SK-N-SH (cell line): ENCODE data around the gene NAGA. TPM values are rescaled to one million over a fixed set of nuclear protein-coding genes. Genes with fewer than 3 reads are reported as not detected.

Experiments used
- CTCF ChIA-PET: fragments of 300-600, 350-600 bp; formaldehyde crosslinking; extraction: SDS; loops from one replicate; lab custom pipeline; 2021; lab: Yijun Ruan, JAX
- POLR2A ChIA-PET: fragments of 350-600 bp; sonication (Branson Sonifier 250); formaldehyde crosslinking; extraction: SDS; loops from one replicate; lab custom pipeline; 2020; ENCODE audit warnings: antibody characterized with exemption, inconsistent platforms; lab: Yijun Ruan, JAX
- DNase-seq: peaks from one replicate; pipeline ENCODE4 v3.0.0; 2012
- H2AFZ ChIP-seq: fragments of 200-600 bp; sonication (generic); 2 replicates; pipeline ENCODE4 v1.8.1; 2016; ENCODE audit warnings: antibody characterized with exemption, mild to moderate bottlenecking, low read depth
- H3F3A ChIP-seq: fragments of 200-600 bp; sonication (generic); replicated peaks from 2 replicates; pipeline ENCODE3; 2016; ENCODE audit warnings: antibody characterized with exemption, mild to moderate bottlenecking; ENCODE audit not compliant: insufficient read depth
- H3K27ac ChIP-seq, 2 experiments: fragments of 200-500 bp in 1 of 2; fragments of 200-600 bp in 1 of 2; sonication (Bioruptor generic) in 1 of 2; sonication (generic), shearing (Covaris generic) in 1 of 2; 2 replicates each; pipeline versions ENCODE4 v1.5.1 to v1.6.1; 2014 to 2016; ENCODE audit warnings: low read depth in 2 of 2, inconsistent platforms in 1 of 2, low read length in 1 of 2, mild to moderate bottlenecking in 1 of 2, mixed read lengths in 1 of 2
- H3K27me3 ChIP-seq: fragments of 200-600 bp; sonication (generic), shearing (Covaris generic); 2 replicates; pipeline ENCODE4 v1.6.1; 2016; ENCODE audit warnings: mixed run types; ENCODE audit not compliant: insufficient read depth
- H3K36me3 ChIP-seq, 2 experiments: fragments of 200-500 bp in 1 of 2; fragments of 200-600 bp in 1 of 2; sonication (Bioruptor generic) in 1 of 2; sonication (generic) in 1 of 2; replicated peaks in 1 of 2; 2 replicates each; pipeline versions ENCODE3 to v1.5.1; 2014 to 2016; ENCODE audit warnings: low read length in 1 of 2, mild to moderate bottlenecking in 1 of 2; ENCODE audit not compliant: insufficient read depth in 2 of 2, control insufficient read depth in 1 of 2
- H3K4me1 ChIP-seq, 2 experiments: fragments of 200-500 bp in 1 of 2; fragments of 200-600 bp in 1 of 2; sonication (Bioruptor generic) in 1 of 2; sonication (generic), shearing (Covaris generic) in 1 of 2; 2 replicates each; pipeline versions ENCODE4 v1.5.1 to v1.6.1; 2014 to 2016; ENCODE audit warnings: low read depth in 1 of 2, low read length in 1 of 2, mixed run types in 1 of 2; ENCODE audit not compliant: insufficient read depth in 2 of 2, control insufficient read depth in 1 of 2
- H3K4me2 ChIP-seq: fragments of 200-600 bp; sonication (generic), shearing (Covaris generic); 2 replicates; pipeline ENCODE4 v1.6.1; 2017; ENCODE audit warnings: mixed run types
- H3K4me3 ChIP-seq, 2 experiments: fragments of 200-500 bp in 1 of 2; fragments of 200-600 bp in 1 of 2; sonication (Bioruptor generic) in 1 of 2; sonication (generic), shearing (Covaris generic) in 1 of 2; 2 replicates each; pipeline versions ENCODE4 v1.5.1 to v1.8.1; 2014 to 2016; ENCODE audit warnings: low read depth in 2 of 2, inconsistent platforms in 1 of 2, low read length in 1 of 2, mild to moderate bottlenecking in 1 of 2, mixed read lengths in 1 of 2, moderate library complexity in 1 of 2
- H3K79me2 ChIP-seq: fragments of 200-600 bp; sonication (generic); 2 replicates; pipeline ENCODE4 v1.8.1; 2017; ENCODE audit warnings: mild to moderate bottlenecking; ENCODE audit not compliant: insufficient read depth
- H3K9ac ChIP-seq: fragments of 200-600 bp; sonication (generic); 2 replicates; pipeline ENCODE4 v1.6.1; 2017; ENCODE audit warnings: mixed run types
- H3K9me2 ChIP-seq: fragments of 200-600 bp; sonication (generic); 2 replicates; pipeline ENCODE4 v1.6.1; 2017; ENCODE audit warnings: mixed run types
- H3K9me3 ChIP-seq: fragments of 200-600 bp; sonication (generic); 2 replicates; pipeline ENCODE4 v1.6.1; 2017; ENCODE audit warnings: mixed run types, mild to moderate bottlenecking, moderate library complexity
- H4K20me1 ChIP-seq: fragments of 200-600 bp; sonication (generic); 2 replicates; pipeline ENCODE4 v1.6.1; 2017; ENCODE audit warnings: mild to moderate bottlenecking, mixed run types; ENCODE audit not compliant: insufficient read depth
- EP300 ChIP-seq, 2 experiments: IDR thresholded peaks; 2 replicates each; pipeline versions ENCODE4 v1.4.0 to v1.6.1; 2012; ENCODE audit warnings: borderline replicate concordance in 1 of 2, low read depth in 1 of 2, low read length in 1 of 2
- GATA2 ChIP-seq: sonication (generic); formaldehyde crosslinking; IDR thresholded peaks from 2 replicates; pipeline ENCODE4 v1.5.0; 2020; ENCODE audit warnings: mild to moderate bottlenecking, missing genetic modification reagents
- JUND ChIP-seq: IDR thresholded peaks from 2 replicates; pipeline ENCODE4 v1.4.0; 2012
- NFIC ChIP-seq: IDR thresholded peaks from 2 replicates; pipeline ENCODE4 v1.4.0; 2012; ENCODE audit warnings: borderline replicate concordance
- WGBS: methylation state at CpG from one replicate; pipeline ENCODE4 v1.1.6; 2017; ENCODE audit warnings: low lambda C conversion rate; 5-methylcytosine and 5-hydroxymethylcytosine counted together
- polyA plus RNA-seq, 3 experiments: library from polyadenylated mRNA; depleted of rRNA; stranded (reverse); fragments of >200 nt; gene quantifications; 2 replicates each; pipeline ENCODE4 v1.2.3, GENCODE V29; 2012
- TF ChIP-seq, protein P1 (sequence below): fragments of 150-350 bp; IDR thresholded peaks from 2 replicates; pipeline ENCODE4 v1.6.1; 2016; ENCODE audit warnings: mild to moderate bottlenecking, low read depth, low read length
- TF ChIP-seq, protein P2 (sequence below): fragments of 150-350 bp; IDR thresholded peaks from 2 replicates; pipeline ENCODE4 v1.6.1; 2017; ENCODE audit warnings: antibody characterized with exemption, low read length, low read depth, borderline replicate concordance
- TF ChIP-seq, protein P3 (sequence below): IDR thresholded peaks from 2 replicates; pipeline ENCODE4 v1.6.1; 2012; ENCODE audit warnings: mild to moderate bottlenecking, low read depth, low read length, moderate library complexity

The NAGA gene
- polyA plus RNA-seq, 1 of the 3 experiments (the other 2 are of a cell fraction): 16.8 TPM

GRCh38 chr22:42079319-42080251 is 9.0 kb upstream of the NAGA start, which contains the start of gene SMDT1 (continued):
- TF ChIP-seq, protein P1, sequence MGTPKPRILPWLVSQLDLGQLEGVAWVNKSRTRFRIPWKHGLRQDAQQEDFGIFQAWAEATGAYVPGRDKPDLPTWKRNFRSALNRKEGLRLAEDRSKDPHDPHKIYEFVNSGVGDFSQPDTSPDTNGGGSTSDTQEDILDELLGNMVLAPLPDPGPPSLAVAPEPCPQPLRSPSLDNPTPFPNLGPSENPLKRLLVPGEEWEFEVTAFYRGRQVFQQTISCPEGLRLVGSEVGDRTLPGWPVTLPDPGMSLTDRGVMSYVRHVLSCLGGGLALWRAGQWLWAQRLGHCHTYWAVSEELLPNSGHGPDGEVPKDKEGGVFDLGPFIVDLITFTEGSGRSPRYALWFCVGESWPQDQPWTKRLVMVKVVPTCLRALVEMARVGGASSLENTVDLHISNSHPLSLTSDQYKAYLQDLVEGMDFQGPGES: peak; percentile 43
- TF ChIP-seq NFIC: no peak

DNA sequence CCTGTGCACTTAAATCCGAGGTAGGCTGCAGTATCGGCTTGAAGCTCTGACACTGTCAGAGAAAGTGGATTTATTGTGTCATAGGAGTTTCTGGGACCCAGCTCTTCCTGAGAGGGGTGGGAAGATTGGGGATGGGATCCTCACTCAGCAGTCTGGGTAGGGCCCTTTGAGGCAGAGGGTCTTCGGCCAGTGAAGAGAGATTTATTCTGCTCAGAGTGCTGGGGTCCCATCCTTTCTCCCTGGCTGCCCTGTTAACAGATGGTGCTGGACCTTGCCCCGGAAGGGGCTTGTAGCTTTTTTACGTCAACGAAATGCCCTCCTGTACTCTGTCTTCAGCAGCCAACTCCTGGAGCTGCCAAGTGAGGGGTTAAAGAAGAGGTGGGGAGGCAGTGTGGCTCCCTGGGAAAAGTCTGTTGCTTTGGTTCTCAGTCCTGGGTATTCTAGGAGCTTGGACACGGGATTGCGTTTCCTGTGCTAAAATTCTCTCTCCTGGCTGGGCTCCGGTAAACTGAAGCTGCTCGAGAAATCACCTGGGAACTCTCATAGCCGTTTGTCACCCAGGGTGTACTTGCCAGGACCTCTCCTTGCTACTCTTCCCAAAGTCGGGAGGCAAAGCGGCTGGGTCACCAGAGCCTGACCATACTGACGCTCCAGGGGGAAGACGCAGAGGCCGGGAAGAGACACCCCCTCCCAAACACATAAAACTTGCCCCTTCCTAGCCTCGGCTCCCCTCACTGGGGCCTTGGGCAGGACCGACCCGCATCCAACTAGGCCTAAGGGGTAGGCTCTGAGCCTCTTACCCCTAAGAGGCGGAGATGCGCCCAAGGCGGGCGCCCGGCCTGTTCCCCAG is 8.1 kb upstream of the NAGA start:
- 78% methylated on average over 8 of the region's 24 CpGs for WGBS
- CTCF ChIA-PET: interaction anchor here (1.2 kb wide), 1 partner anchor 12 kb away, joined by 4 read pairs; no protein-coding TSS in a partner anchor
- peaks cover 15% of the 10 kb centered on the region for H3K79me2 ChIP-seq

More for the DNA sequence above, 8.1 kb upstream of the NAGA start:
- Histone ChIP-seq H3K9me2 (no peaks in the 10 kb centered on the region), H4K20me1 (no peaks in the 10 kb centered on the region), H3K27me3 (no peaks in the 10 kb centered on the region), H3K4me3 (peak overlapping the region; percentile 60 to 71; a peak in 3 of 4 replicates), H3F3A (no peaks in the 10 kb centered on the region), H3K4me1 (peaks cover 0 to 8% of the 10 kb centered on the region in 2 experiments; a peak in 2 of 4 replicates), H3K9me3 (no peaks in the 10 kb centered on the region), H3K4me2 (peak overlapping the region; percentile 70; the same call in 1 of the 2 replicates), H3K9ac (peak overlapping the region; percentile 78), H3K36me3 (no peaks in the 10 kb centered on the region), H2AFZ (peak overlapping the region; percentile 59; the same call in 1 of the 2 replicates), H3K27ac (peak overlapping the region; percentile 76 to 78)
- TF ChIP-seq JUND (no peak), EP300 (IDR thresholded peaks at IDR 0.05; ENCODE audit: borderline replicate concordance in 1 of 2, low read depth in 1 of 2, low read length in 1 of 2) (no peak), GATA2 (CRISPR knock-in tag) (no peak), NFIC (no peak)
- TF ChIP-seq, protein P2, sequence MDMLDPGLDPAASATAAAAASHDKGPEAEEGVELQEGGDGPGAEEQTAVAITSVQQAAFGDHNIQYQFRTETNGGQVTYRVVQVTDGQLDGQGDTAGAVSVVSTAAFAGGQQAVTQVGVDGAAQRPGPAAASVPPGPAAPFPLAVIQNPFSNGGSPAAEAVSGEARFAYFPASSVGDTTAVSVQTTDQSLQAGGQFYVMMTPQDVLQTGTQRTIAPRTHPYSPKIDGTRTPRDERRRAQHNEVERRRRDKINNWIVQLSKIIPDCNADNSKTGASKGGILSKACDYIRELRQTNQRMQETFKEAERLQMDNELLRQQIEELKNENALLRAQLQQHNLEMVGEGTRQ: no peak
- TF ChIP-seq, protein P3, sequence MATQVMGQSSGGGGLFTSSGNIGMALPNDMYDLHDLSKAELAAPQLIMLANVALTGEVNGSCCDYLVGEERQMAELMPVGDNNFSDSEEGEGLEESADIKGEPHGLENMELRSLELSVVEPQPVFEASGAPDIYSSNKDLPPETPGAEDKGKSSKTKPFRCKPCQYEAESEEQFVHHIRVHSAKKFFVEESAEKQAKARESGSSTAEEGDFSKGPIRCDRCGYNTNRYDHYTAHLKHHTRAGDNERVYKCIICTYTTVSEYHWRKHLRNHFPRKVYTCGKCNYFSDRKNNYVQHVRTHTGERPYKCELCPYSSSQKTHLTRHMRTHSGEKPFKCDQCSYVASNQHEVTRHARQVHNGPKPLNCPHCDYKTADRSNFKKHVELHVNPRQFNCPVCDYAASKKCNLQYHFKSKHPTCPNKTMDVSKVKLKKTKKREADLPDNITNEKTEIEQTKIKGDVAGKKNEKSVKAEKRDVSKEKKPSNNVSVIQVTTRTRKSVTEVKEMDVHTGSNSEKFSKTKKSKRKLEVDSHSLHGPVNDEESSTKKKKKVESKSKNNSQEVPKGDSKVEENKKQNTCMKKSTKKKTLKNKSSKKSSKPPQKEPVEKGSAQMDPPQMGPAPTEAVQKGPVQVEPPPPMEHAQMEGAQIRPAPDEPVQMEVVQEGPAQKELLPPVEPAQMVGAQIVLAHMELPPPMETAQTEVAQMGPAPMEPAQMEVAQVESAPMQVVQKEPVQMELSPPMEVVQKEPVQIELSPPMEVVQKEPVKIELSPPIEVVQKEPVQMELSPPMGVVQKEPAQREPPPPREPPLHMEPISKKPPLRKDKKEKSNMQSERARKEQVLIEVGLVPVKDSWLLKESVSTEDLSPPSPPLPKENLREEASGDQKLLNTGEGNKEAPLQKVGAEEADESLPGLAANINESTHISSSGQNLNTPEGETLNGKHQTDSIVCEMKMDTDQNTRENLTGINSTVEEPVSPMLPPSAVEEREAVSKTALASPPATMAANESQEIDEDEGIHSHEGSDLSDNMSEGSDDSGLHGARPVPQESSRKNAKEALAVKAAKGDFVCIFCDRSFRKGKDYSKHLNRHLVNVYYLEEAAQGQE: no peak
- POLR2A ChIA-PET: no interaction called here
- DNase-seq: no peak
